ENCODE results near the gene TRIM33.

DNA sequence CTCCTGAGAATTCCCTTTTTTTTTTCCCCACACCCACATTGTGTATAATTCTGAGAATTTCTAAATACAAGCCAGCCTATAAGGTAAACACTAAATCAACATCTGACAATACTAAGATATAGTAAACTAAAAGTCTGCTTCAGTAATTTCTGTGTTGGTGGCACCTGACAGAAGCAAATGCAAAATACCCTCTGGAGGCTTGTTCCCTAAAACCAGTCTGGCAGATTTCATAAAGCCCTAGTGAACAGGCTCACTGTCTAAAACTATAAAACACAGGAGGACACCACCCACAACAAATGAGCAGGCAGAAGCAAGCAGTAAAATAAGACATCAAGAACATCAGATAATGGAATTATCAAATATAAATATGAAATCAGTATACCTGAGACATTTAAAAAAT lies 11.5 kb downstream of the TRIM33 start:
- TF ChIP-seq, protein P1, sequence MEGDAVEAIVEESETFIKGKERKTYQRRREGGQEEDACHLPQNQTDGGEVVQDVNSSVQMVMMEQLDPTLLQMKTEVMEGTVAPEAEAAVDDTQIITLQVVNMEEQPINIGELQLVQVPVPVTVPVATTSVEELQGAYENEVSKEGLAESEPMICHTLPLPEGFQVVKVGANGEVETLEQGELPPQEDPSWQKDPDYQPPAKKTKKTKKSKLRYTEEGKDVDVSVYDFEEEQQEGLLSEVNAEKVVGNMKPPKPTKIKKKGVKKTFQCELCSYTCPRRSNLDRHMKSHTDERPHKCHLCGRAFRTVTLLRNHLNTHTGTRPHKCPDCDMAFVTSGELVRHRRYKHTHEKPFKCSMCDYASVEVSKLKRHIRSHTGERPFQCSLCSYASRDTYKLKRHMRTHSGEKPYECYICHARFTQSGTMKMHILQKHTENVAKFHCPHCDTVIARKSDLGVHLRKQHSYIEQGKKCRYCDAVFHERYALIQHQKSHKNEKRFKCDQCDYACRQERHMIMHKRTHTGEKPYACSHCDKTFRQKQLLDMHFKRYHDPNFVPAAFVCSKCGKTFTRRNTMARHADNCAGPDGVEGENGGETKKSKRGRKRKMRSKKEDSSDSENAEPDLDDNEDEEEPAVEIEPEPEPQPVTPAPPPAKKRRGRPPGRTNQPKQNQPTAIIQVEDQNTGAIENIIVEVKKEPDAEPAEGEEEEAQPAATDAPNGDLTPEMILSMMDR (IDR thresholded peaks at IDR 0.05): no peak
- TF ChIP-seq POLR2A (IDR thresholded peaks at IDR 0.05) (no peak), POLR2AphosphoS5 (IDR thresholded peaks at IDR 0.05) (no peak)

All from prostate gland (tissue), 2 donors.